ENCODE results near the gene ROGDI. TPM values are rescaled to one million over a fixed set of nuclear protein-coding genes. Genes with fewer than 3 reads are reported as not detected.

The ROGDI gene
- total and polyA plus RNA-seq, 9 of the 15 experiments (the other 6 are each of a cell fraction or from before 2014, with no cell fraction given), result 0.97 to 37.3 (median 16.5) TPM

DNA sequence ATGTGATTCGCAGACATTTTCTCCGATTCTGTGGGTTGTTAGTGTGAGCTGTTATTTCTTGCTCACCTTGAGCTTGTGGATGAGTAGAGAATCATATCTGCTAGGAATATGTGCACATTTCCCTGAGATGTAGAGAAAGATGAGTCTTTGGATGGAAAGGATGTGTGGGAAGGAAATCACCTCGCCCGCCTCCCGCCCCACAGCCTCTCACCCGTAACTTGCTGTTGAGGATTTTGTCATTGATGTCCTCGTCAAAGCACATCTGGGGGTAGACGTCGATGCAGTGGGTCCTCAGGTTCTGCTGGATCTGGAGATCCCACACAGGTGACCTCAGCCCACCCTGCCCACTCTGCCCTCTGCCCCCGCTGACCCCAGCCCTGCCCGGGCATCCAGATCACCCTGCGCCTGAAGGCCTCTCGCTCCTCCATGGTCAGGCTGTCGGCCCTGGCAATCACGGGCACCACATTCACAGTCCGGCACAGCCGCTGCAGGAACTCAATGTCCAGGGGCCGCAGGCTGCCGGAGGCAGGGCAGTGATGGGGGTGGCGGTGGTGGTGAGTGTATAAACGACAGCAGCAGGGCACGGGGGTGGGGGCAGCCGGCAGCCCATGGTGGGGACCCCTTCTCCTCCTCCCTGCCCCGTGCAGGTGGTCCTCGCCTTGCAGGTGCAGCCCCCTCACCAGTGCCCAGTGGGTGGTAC, 19.0 kb downstream of the ROGDI start (continued):
- TF ChIP-seq, protein P1, sequence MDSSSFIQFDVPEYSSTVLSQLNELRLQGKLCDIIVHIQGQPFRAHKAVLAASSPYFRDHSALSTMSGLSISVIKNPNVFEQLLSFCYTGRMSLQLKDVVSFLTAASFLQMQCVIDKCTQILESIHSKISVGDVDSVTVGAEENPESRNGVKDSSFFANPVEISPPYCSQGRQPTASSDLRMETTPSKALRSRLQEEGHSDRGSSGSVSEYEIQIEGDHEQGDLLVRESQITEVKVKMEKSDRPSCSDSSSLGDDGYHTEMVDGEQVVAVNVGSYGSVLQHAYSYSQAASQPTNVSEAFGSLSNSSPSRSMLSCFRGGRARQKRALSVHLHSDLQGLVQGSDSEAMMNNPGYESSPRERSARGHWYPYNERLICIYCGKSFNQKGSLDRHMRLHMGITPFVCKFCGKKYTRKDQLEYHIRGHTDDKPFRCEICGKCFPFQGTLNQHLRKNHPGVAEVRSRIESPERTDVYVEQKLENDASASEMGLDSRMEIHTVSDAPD (CRISPR knock-in tag; IDR thresholded peaks at IDR 0.05), result no peak
- TF ChIP-seq RNF2 (IDR thresholded peaks at IDR 0.05), result no peak
- TF ChIP-seq, protein P2, sequence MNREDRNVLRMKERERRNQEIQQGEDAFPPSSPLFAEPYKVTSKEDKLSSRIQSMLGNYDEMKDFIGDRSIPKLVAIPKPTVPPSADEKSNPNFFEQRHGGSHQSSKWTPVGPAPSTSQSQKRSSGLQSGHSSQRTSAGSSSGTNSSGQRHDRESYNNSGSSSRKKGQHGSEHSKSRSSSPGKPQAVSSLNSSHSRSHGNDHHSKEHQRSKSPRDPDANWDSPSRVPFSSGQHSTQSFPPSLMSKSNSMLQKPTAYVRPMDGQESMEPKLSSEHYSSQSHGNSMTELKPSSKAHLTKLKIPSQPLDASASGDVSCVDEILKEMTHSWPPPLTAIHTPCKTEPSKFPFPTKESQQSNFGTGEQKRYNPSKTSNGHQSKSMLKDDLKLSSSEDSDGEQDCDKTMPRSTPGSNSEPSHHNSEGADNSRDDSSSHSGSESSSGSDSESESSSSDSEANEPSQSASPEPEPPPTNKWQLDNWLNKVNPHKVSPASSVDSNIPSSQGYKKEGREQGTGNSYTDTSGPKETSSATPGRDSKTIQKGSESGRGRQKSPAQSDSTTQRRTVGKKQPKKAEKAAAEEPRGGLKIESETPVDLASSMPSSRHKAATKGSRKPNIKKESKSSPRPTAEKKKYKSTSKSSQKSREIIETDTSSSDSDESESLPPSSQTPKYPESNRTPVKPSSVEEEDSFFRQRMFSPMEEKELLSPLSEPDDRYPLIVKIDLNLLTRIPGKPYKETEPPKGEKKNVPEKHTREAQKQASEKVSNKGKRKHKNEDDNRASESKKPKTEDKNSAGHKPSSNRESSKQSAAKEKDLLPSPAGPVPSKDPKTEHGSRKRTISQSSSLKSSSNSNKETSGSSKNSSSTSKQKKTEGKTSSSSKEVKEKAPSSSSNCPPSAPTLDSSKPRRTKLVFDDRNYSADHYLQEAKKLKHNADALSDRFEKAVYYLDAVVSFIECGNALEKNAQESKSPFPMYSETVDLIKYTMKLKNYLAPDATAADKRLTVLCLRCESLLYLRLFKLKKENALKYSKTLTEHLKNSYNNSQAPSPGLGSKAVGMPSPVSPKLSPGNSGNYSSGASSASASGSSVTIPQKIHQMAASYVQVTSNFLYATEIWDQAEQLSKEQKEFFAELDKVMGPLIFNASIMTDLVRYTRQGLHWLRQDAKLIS (CRISPR knock-in tag; IDR thresholded peaks at IDR 0.05), result no peak
- TF ChIP-seq, protein P3, sequence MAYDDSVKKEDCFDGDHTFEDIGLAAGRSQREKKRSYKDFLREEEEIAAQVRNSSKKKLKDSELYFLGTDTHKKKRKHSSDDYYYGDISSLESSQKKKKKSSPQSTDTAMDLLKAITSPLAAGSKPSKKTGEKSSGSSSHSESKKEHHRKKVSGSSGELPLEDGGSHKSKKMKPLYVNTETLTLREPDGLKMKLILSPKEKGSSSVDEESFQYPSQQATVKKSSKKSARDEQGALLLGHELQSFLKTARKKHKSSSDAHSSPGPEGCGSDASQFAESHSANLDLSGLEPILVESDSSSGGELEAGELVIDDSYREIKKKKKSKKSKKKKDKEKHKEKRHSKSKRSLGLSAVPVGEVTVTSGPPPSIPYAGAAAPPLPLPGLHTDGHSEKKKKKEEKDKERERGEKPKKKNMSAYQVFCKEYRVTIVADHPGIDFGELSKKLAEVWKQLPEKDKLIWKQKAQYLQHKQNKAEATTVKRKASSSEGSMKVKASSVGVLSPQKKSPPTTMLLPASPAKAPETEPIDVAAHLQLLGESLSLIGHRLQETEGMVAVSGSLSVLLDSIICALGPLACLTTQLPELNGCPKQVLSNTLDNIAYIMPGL (CRISPR knock-in tag; IDR thresholded peaks at IDR 0.05), result no peak

Data from K562 (cell line).